AG04449 (cell line): Measurements from ENCODE around the gene NPAS3.

Experiments
- CTCF ChIA-PET: fragments of 350-600 bp; formaldehyde crosslinking; extraction: SDS; loops from one replicate; lab custom pipeline; 2021; ENCODE audit warnings: antibody characterized with exemption; lab: Yijun Ruan, JAX
- POLR2A ChIA-PET: fragments of 400-600, 350-600 bp; formaldehyde crosslinking; extraction: SDS; loops from one replicate; lab custom pipeline; 2020; ENCODE audit warnings: antibody characterized with exemption, inconsistent platforms; lab: Yijun Ruan, JAX
- DNase-seq: peaks from one replicate; pipeline ENCODE4 v3.0.0-alpha.2; 2010; ENCODE audit warnings: low read depth, low spot score
- H3K4me3 ChIP-seq: 2 replicates; pipeline ENCODE4 v1.5.1; 2011; ENCODE audit warnings: low read depth, mild to moderate bottlenecking, control low read depth, low read length
- TF ChIP-seq, protein P1 (sequence below): IDR thresholded peaks from one replicate; pipeline ENCODE4 v1.5.1; 2011; ENCODE audit warnings: mild to moderate bottlenecking, moderate library complexity, low read length, control low read depth, inconsistent platforms; ENCODE audit not compliant: insufficient read depth; ENCODE audit errors: missing control alignments

NPAS3 gene

DNA sequence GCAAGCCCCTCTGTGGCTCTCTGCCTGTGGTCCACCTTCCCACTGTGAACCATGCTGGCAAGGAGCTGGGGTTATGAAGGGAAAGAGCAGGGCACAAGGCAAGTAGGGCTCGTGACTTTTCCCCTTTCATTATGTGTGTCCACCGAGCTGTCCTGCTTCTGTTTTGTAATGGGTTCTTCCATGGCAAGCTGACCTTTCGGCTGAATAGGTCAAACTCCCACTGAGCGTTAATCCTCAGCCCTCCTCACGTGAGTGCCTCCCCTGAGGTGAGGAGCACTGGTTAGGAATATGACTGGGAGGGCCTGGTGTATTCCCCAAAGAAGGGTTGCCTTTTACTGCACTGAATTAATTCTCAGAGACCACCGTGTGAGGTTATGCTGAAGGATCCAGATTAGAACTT lies 424.3 kb downstream of the NPAS3 start:
- POLR2A ChIA-PET: no interaction called here
- CTCF ChIA-PET: no interaction called here
- no peak for DNase-seq

DNA sequence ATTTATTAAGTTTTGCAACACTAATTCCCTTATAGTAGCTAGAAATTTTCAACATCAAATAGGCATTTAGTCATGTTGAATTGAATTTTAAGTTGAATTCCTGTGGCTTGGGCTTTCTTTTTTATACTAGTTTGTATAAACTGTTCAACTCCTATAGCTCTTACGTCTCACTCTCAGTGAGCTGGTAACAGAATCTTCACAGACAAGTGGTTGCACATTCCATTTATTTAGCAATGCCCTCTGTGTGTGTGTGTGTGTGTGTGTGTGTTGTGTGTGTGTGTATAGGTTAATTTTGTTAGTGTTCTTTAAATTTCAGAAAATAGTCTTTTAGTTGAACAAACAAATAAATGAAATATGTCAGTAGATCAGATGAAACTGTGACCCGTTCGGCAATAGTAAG lies 425.0 kb downstream of the NPAS3 start:
- CTCF ChIA-PET: no interaction called here
- H3K4me3 ChIP-seq: no peak overlapping the region
- DNase-seq: no peak
- POLR2A ChIA-PET: no interaction called here
- TF ChIP-seq, protein P1, sequence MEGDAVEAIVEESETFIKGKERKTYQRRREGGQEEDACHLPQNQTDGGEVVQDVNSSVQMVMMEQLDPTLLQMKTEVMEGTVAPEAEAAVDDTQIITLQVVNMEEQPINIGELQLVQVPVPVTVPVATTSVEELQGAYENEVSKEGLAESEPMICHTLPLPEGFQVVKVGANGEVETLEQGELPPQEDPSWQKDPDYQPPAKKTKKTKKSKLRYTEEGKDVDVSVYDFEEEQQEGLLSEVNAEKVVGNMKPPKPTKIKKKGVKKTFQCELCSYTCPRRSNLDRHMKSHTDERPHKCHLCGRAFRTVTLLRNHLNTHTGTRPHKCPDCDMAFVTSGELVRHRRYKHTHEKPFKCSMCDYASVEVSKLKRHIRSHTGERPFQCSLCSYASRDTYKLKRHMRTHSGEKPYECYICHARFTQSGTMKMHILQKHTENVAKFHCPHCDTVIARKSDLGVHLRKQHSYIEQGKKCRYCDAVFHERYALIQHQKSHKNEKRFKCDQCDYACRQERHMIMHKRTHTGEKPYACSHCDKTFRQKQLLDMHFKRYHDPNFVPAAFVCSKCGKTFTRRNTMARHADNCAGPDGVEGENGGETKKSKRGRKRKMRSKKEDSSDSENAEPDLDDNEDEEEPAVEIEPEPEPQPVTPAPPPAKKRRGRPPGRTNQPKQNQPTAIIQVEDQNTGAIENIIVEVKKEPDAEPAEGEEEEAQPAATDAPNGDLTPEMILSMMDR: no peak

More for the DNA sequence above, 424.3 kb downstream of the NPAS3 start:
- TF ChIP-seq, protein P1: no peak
- no peak overlapping the region for H3K4me3 ChIP-seq

DNA sequence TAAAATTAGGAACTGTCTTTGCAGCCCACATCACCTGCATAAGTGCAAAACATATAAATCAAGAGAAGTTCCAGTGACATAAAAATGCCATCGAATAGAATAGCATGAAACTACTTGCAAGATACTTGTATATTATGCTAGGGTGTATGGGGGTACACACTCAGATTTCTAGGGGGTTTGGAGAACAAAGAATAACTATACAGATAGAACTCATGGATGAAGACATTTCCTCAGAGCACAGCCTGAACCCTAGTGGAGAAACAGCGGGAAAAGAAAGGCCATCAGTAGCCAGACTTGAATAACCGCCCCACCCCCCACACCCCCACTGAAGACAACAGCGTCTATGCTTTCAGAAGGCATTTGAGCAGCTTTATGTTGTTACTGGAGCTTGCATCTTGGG lies 425.8 kb downstream of the NPAS3 start:
- CTCF ChIA-PET: no interaction called here
- DNase-seq: no peak

DNA sequence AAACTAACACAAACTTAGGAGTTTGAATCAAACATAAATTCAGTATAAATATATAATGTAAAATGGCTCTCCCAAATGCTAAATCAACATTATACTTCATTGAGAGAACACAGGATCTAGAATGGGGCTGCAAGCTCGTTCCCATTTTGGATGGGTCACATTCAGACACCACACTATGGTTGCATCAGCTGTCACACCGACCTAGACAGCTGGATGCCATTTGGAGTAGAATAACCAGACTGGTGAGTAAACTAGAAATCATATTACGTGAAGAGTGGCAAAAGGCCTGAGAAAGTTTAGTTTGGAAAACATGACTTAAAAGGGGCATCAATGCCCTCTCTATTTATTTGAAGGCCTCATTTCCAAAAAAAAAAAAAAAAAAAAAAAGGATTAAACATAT lies 430.4 kb downstream of the NPAS3 start:
- CTCF ChIA-PET: no interaction called here
- POLR2A ChIA-PET: no interaction called here
- no peak overlapping the region for H3K4me3 ChIP-seq
- TF ChIP-seq, protein P1: no peak
- DNase-seq: no peak

More for the DNA sequence above, 425.8 kb downstream of the NPAS3 start:
- no peak overlapping the region for H3K4me3 ChIP-seq
- POLR2A ChIA-PET: no interaction called here
- TF ChIP-seq, protein P1: no peak

DNA sequence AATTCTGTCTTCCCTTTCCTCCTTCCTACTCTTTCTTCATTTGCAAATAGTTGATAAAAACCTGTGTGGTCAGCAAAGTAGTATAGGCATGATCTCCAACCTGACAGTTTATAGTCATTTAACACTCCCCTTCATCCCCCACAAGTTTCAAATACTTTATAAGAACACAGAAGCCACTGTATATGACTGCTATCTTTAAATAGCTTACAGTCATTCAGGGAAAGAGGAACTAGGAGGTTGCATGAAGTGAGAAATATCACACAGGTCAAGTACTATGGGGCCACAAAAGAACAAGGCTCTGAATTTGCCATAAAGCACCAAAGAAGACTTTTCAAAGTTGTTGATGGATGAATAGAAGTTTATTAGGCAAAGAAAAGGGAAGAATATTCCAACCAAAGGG lies 431.3 kb downstream of the NPAS3 start:
- ChIA-PET POLR2A (no interaction called here), CTCF (no interaction called here)

DNA sequence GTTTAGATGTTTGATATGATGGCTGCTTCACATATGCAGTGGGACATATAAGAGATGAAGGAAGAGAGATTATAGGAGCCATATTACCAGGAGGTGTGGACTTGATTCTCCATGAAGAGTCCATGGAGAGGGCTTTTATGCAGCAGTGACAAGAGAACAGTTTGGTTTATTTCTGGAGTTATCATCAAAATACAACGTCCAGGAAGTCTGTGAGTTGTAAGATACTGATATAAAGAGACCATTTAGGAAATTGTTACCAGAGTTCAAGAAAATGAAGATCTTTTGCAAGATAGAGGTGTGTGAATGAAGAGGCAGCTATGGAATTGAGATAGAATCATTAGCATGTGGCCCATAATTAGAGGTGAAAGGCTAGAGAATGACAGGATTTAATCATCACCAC lies 431.7 kb downstream of the NPAS3 start:
- CTCF ChIA-PET: no interaction called here
- H3K4me3 ChIP-seq: no peak overlapping the region
- POLR2A ChIA-PET: no interaction called here
- no peak for DNase-seq
- TF ChIP-seq, protein P1: no peak

More for the DNA sequence above, 431.3 kb downstream of the NPAS3 start:
- DNase-seq: no peak
- TF ChIP-seq, protein P1: no peak
- no peak overlapping the region for H3K4me3 ChIP-seq

DNA sequence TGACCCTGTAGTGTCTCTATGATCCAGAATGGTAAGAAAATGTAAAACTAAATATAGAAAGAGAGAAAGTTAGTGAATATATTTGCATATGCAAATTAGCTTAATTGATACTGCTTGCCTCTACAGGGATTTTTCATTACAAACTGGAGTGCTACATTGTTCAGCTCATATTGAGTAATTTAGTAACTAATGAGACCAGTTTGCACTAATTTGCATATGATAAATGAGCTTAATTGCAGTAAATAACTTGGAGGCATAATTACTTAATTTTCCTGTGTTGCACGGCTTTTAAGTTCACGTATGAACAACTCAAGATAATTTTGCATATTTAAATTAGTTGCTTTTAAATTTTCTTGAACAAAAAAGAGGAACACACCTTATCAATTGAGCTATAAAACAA lies 436.5 kb downstream of the NPAS3 start:
- H3K4me3 ChIP-seq: no peak overlapping the region
- CTCF ChIA-PET: no interaction called here
- POLR2A ChIA-PET: no interaction called here
- DNase-seq: no peak
- TF ChIP-seq, protein P1: no peak
